Measurements from ENCODE around the gene PHF21B.

The PHF21B gene

GRCh38 chr22:45026511-45026910, 16.7 kb upstream of the PHF21B start:
- TF ChIP-seq, protein P1, sequence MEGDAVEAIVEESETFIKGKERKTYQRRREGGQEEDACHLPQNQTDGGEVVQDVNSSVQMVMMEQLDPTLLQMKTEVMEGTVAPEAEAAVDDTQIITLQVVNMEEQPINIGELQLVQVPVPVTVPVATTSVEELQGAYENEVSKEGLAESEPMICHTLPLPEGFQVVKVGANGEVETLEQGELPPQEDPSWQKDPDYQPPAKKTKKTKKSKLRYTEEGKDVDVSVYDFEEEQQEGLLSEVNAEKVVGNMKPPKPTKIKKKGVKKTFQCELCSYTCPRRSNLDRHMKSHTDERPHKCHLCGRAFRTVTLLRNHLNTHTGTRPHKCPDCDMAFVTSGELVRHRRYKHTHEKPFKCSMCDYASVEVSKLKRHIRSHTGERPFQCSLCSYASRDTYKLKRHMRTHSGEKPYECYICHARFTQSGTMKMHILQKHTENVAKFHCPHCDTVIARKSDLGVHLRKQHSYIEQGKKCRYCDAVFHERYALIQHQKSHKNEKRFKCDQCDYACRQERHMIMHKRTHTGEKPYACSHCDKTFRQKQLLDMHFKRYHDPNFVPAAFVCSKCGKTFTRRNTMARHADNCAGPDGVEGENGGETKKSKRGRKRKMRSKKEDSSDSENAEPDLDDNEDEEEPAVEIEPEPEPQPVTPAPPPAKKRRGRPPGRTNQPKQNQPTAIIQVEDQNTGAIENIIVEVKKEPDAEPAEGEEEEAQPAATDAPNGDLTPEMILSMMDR (IDR thresholded peaks at IDR 0.05; ENCODE audit: low read length): no peak
- no peak for TF ChIP-seq EZH2 (IDR thresholded peaks at IDR 0.05; ENCODE audit: borderline replicate concordance, low read length)
- Histone ChIP-seq H2AFZ (ENCODE audit: low read length) (no peak overlapping the region), H3K9ac (ENCODE audit: low read length) (no peak overlapping the region), H3K4me1 (ENCODE audit: insufficient read depth, low read length, severe bottlenecking) (no peaks in the 10 kb centered on the region), H3K79me2 (ENCODE audit: insufficient read depth, low read length) (no peaks in the 10 kb centered on the region), H3K9me2 (ENCODE audit: low read depth, low read length) (no peaks in the 10 kb centered on the region), H3K27ac (ENCODE audit: low read depth, low read length, poor library complexity, severe bottlenecking) (no peak overlapping the region), H3K36me3 (ENCODE audit: insufficient read depth, low read length) (no peaks in the 10 kb centered on the region), H3F3A (ENCODE audit: insufficient read depth, low read length) (no peaks in the 10 kb centered on the region), H4K20me1 (ENCODE audit: insufficient read depth, low read length) (no peaks in the 10 kb centered on the region), H3K4me2 (ENCODE audit: low read length) (no peak overlapping the region), H3K4me3 (ENCODE audit: low read depth, low read length, poor library complexity, severe bottlenecking) (no peak overlapping the region), H3K27me3 (ENCODE audit: insufficient read depth, low read length) (no peaks in the 10 kb centered on the region; the same call in 1 of the 2 replicates), H3K9me3 (ENCODE audit: low read length) (no peaks in the 10 kb centered on the region)

DNA sequence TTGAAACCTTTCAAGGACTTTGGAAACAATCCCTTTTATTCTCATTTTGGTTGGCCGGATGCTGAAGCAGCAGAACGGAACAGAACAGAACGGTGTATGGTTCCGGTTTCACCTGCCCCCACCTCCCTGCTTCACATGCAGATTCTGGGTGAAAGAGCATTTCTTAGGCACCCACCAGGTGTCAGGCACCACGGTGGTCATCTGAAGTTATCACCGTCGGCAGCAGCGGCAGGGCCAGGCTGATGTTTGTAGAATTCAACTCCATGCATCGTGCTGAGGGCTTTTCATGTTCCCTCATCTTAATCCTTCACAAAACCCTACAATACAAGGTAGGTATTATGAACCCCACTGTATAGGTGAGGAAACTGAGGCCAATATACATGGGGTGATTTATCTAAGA, 13.6 kb upstream of the PHF21B start:
- no peaks in the 10 kb centered on the region for H3K9me2 ChIP-seq (ENCODE audit: low read depth, low read length)
- TF ChIP-seq, protein P1 (IDR thresholded peaks at IDR 0.05; ENCODE audit: low read length): no peak
- no peak for TF ChIP-seq EZH2 (IDR thresholded peaks at IDR 0.05; ENCODE audit: borderline replicate concordance, low read length)
- no peaks in the 10 kb centered on the region for H4K20me1 ChIP-seq (ENCODE audit: insufficient read depth, low read length)
- H3K27me3 ChIP-seq (ENCODE audit: insufficient read depth, low read length): no peaks in the 10 kb centered on the region; the same call in 1 of the 2 replicates
- H3K36me3 ChIP-seq (ENCODE audit: insufficient read depth, low read length): no peaks in the 10 kb centered on the region
- no peak overlapping the region for H3K27ac ChIP-seq (ENCODE audit: low read depth, low read length, poor library complexity, severe bottlenecking)
- no peaks in the 10 kb centered on the region for H3K9me3 ChIP-seq (ENCODE audit: low read length)
- no peak overlapping the region for H3K4me3 ChIP-seq (ENCODE audit: low read depth, low read length, poor library complexity, severe bottlenecking)
- H3K4me1 ChIP-seq (ENCODE audit: insufficient read depth, low read length, severe bottlenecking): no peaks in the 10 kb centered on the region
- no peak overlapping the region for H3K9ac ChIP-seq (ENCODE audit: low read length)
- no peaks in the 10 kb centered on the region for H3K79me2 ChIP-seq (ENCODE audit: insufficient read depth, low read length)
- no peak overlapping the region for H3K4me2 ChIP-seq (ENCODE audit: low read length)
- H3F3A ChIP-seq (ENCODE audit: insufficient read depth, low read length): no peaks in the 10 kb centered on the region
- no peak overlapping the region for H2AFZ ChIP-seq (ENCODE audit: low read length)

GRCh38 chr22:45019861-45020655, 10.3 kb upstream of the PHF21B start:
- Histone ChIP-seq H4K20me1 (ENCODE audit: insufficient read depth, low read length) (no peaks in the 10 kb centered on the region), H3K4me3 (ENCODE audit: low read depth, low read length, poor library complexity, severe bottlenecking) (no peak overlapping the region), H3K4me1 (ENCODE audit: insufficient read depth, low read length, severe bottlenecking) (no peaks in the 10 kb centered on the region), H3K27ac (ENCODE audit: low read depth, low read length, poor library complexity, severe bottlenecking) (no peak overlapping the region), H3K27me3 (ENCODE audit: insufficient read depth, low read length) (no peaks in the 10 kb centered on the region; the same call in 1 of the 2 replicates), H2AFZ (ENCODE audit: low read length) (no peak overlapping the region), H3K36me3 (ENCODE audit: insufficient read depth, low read length) (no peaks in the 10 kb centered on the region), H3K9ac (ENCODE audit: low read length) (no peak overlapping the region), H3K4me2 (ENCODE audit: low read length) (no peak overlapping the region), H3K79me2 (ENCODE audit: insufficient read depth, low read length) (no peaks in the 10 kb centered on the region), H3K9me3 (ENCODE audit: low read length) (no peaks in the 10 kb centered on the region), H3K9me2 (ENCODE audit: low read depth, low read length) (no peaks in the 10 kb centered on the region), H3F3A (ENCODE audit: insufficient read depth, low read length) (no peaks in the 10 kb centered on the region)
- no peak for TF ChIP-seq EZH2 (IDR thresholded peaks at IDR 0.05; ENCODE audit: borderline replicate concordance, low read length)
- TF ChIP-seq, protein P1 (IDR thresholded peaks at IDR 0.05; ENCODE audit: low read length): no peak
